GM18499 (cell line): Measurements from ENCODE around the gene TMPRSS3.

Experiments used
- ATAC-seq: cut with Tn5 transposase; IDR thresholded peaks from one replicate; pipeline ENCODE4 v1.9.1; 2021; ENCODE audit warnings: moderate number of reproducible peaks; ENCODE audit not compliant: insufficient read depth, unreplicated experiment

The TMPRSS3 gene

DNA sequence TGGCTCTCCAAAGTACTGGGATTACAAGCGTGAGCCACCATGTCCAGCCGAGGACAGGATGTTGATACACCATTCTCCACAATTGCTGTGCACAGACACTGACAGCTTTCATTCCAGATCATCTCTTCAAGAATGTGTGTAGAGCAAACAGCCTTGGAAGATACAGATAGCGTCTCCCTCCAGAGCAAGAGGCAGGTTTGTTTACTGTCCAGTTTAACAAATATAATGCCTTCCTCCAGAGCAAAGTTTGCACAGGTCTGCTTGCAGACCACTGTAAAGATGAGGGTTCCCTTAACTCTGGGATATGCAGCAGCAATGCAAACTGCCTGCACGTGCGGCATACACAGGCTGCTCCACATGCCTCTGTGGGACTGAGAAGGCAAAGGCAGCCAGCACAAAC is 4.6 kb downstream of the TMPRSS3 start:
- no peak for ATAC-seq

- no peak for ATAC-seq
Measured at GRCh38 chr21:42390696-42391095, 5.2 kb downstream of the TMPRSS3 start.

DNA sequence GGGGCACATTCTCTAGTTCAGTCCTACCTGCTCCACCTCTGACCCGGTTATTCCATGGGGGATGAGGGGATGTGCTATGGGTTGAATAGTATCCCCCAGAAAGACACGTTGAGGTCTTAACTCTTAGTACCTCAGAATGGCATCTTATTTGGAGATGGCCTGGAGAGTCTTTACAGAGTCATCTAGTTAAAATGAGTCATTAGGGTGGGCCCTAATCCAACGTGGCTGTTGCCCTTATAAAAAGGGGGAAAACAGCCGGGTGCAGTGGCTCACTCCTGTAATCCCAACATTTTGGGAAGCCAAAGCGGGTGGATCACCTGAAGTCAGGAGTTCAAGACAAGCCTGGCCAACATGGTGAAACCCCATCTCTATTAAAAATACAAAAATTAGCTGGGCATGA is 5.7 kb downstream of the TMPRSS3 start:
- ATAC-seq = no peak

DNA sequence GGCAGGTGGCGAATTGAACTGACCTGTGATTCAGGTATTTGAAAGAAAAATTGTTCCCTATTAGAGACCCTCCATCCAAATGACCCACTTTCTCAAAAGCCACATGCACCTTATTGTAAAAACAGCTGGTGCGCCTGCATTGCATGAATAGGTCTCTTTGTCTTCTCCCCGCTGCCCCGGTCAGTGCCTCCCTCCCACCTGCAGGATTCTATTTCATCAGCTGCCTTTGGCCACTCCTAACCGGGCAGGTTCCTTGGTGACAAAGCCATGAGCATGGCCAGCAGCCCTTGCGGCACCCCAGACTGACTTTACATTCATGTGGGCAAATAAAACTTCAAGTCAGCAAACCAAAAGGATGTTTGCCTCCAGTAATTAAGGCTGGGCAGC is 6.4 kb downstream of the TMPRSS3 start:
- ATAC-seq = no peak

GRCh38 chr21:42388740-42389448 is 7.0 kb downstream of the TMPRSS3 start:
- ATAC-seq = no peak

GRCh38 chr21:42387843-42388340 is 8.0 kb downstream of the TMPRSS3 start:
- ATAC-seq = no peak

DNA sequence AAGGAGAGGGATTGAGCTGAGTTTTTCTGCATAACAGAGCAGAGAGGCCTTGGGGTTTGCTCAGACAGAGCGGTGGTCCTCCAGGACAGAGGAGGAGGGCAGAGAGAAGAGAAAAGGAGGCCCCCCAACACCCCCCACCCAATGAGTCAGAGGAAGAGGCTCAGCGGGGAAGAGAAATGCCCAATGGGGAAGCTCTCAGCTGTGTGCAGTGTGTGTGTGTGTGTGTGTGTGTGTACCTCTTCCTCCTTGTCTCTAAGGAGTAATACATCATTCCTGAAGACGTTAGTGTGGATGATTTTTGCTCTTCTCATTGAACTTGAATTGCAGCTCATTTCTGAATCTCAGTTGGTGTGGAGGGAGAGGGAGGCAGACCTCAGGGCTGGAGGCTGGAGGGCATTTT is 8.7 kb downstream of the TMPRSS3 start:
- ATAC-seq = no peak

DNA sequence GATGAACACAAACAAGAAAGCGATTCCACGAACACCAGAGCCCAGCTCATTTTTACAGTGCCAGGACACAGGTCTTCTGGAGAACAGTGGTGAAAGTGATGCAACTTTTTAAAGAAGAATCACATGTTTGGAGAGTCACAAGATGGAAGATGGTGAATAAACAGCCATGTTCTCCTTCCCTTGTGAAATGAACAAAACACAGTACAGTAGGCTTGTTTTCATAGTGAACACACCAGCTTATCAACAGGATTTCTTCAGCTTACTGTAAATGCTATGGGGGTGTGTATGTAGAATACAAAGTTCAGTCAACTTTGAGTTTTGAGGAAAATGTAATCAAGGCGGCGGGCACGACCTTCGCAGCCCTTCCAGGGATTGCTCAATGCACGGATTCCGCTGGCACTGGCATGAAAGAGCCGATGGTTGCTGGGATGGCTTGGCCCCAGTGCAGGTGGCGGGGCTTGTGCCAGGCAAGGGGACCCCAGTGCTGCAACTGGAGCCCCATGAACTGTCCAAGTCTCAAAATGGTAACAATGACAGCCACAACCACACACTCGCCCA is 9.7 kb downstream of the TMPRSS3 start:
- ATAC-seq = no peak

- ATAC-seq = no peak
Measured at GRCh38 chr21:42385619-42386018, 10.2 kb downstream of the TMPRSS3 start.

DNA sequence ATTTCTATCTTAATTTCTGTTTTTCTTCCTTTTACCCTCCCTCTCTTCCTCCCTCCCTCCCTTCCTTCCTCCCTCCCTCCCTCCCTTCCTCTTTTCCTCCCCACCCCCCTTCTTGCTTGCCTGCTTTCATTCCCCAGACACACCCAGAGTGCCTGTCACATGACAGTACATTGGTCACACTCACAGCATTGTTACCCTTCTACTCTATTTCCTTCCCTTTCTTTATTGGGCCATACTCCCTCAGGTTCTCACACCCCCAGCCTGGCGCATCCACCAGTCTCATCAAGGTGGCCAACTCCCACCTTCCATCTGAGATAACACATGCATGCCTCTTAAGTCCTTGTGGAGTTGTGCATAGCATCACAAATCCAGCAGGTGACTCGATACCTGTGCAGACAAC is 10.9 kb downstream of the TMPRSS3 start:
- ATAC-seq = no peak

DNA sequence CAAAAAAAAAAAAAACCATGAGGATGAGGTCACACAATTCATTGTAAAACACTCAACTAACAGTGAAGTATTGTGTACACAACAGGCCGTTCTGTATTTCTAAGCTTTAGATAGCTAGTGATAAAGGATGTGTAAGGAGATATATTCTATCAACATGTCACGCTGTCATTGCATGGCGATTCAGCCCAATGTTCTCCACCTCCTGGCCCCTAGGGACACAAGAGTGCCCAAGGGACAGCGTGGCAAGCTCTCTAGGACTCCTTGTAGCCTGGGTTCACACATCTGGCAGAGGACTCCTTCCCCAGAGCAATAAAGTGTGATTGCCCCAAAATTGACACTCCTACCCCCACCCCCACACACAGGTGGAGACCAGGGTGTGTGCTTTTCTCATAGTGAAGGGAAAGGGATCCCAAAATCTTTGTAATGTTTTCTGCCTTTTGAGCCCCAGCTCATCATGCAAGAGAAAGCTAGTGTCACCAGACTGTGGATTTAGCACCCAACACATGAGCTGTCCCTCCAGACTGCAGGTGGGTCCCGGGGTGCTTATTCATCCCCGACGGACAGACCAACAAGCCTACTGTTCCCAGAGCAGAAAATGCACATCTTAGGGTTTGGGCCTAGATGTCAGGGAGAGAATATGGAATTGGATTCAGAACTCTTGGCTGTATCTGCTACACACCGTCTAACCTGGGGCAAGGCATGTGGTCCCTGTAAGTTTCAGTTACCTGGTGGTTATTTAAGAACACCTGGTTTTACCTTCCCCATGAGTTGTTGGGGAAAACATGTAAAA is 11.5 kb downstream of the TMPRSS3 start:
- no peak for ATAC-seq

- no peak for ATAC-seq
Measured at GRCh38 chr21:42383331-42383730, 12.5 kb downstream of the TMPRSS3 start.

- no peak for ATAC-seq
Measured at GRCh38 chr21:42382915-42383314, 12.9 kb downstream of the TMPRSS3 start.

DNA sequence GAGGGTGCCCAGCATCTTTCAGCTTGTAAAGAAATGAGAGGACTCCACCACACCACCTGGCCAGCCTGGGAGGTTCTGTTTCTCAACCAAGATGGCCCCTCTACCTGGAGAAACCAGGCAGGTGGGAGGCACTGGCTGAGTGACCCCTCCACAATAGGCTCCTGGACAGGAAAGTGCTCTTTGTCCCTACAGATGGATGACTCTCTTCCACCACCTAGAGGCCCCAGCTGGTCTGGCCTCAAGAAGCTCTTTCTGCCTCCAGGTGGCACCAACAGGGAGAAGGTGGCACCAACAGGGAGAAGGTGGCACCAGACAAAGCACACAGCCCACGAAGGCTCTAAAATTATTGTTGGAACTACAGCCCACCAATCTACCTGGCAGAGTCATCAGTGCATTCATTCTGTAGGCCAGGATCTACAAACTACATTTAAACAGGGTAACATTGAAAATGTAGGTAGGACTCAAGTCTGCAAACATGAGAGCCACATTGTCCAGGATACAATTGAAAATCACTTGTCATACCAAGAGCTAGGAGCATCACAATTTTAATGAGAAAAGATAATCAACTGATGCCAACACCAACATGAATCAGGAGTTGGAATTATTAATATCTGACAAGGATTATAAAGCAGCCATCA is 14.4 kb downstream of the TMPRSS3 start:
- no peak for ATAC-seq

DNA sequence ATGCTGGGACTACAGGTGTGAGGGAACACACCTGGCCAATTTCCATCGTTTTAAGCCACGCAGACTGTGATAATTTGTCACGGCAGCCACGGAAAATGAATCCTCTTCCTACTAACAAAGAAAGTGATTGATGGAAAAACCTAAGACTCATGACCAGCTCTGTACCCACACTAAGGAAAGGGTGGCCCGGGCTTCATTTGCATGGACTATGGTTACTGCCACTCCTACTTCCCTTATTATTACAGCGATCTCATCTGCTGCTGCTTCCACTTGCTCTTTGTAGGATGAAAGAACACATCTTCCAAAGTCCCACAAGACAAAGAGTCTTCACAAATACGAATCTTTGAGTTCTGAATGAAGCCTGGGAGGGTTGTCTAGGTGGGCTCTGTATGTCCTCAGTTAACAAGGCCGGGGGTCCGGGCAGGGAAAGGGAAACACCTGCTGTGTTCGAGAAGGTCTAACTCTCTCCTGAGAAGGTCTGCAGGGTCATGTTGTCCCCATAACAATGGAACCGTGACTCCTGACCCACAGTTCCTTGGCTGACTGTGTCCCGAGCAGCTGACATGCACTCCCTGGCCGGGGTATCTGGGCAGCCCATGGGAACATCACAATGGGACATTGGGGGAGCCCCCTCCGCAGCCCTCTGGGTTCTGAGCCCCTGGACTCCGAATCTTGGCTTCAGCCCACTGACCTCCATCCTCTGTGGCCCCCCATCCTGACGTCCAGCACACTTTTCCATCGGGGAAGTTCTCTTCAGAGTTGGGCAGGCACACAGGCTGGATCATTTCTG is 16.2 kb downstream of the TMPRSS3 start:
- ATAC-seq = no peak

DNA sequence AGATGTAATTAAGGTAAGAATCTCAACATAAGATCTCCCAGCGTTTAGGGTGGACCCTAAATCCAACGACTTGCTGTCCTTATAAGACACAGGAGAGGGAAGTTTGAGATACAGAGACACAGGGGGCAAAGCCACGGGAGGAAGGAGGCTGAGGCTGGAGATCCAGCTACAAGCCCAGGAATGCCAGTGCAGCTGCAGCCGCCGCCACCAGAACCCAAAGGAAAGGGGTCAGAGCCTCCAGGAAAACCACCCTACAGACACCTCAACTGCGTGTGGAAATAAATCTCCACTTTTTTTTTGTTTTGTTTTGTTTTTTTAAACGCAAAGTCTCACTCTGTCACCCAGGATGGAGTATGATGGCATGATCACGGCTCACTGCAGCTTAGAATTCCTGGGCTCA is 17.4 kb downstream of the TMPRSS3 start:
- no peak for ATAC-seq

DNA sequence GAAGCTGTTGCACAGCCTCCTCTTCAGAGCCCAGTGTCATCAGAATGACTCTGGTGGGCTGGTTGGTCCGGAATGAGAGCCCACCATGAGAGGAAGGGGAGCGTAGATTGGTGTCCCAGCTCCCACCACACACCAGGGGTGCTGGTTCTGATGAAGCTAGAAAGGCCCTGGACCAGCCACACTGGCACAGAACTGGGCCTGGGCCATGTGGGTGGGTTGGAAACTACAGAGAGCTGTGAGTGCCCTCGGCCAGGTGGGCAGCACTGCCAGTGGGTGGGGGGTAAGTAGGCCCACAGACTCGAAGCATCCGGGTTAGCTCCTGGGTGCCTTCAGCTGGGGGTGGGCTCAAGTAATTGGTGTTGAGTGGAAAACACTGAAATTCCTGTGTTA is 17.9 kb downstream of the TMPRSS3 start:
- no peak for ATAC-seq

- no peak for ATAC-seq
Measured at GRCh38 chr21:42377211-42377950, 18.5 kb downstream of the TMPRSS3 start.

- ATAC-seq = no peak
Measured at GRCh38 chr21:42376338-42376982, 19.4 kb downstream of the TMPRSS3 start.
